Esophagus squamous epithelium (tissue), 5 donors: Measurements from ENCODE around the gene EHD2. TPM values are rescaled to one million over a fixed set of nuclear protein-coding genes. Genes with fewer than 3 reads are reported as not detected.

Experiments used
- DNase-seq: peaks from one replicate; lab custom pipeline; 2025; lab: John Stamatoyannopoulos, UW
- H3K27ac ChIP-seq, 4 donors: fragments of 200-600 bp; sonication (generic); one replicate each; pipeline ENCODE4 v1.5.1; 2016 to 2019; ENCODE audit warnings: mild to moderate bottlenecking in 1 of 4
- H3K27me3 ChIP-seq, 4 donors: fragments of 200-600 bp; sonication (generic); 1 replicate in 3 of 4; 2 replicates in 1 of 4; pipeline versions ENCODE4 v1.5.1 to v1.6.0; 2017 to 2021; ENCODE audit warnings: antibody characterized with exemption in 1 of 4
- H3K36me3 ChIP-seq, 3 donors: fragments of 200-600 bp; sonication (generic); one replicate each; pipeline ENCODE4 v1.5.1; 2016 to 2019
- H3K4me1 ChIP-seq, 3 donors: fragments of 200-600 bp; sonication (generic); one replicate each; pipeline ENCODE4 v1.5.1; 2017 to 2019
- H3K4me3 ChIP-seq, 4 donors: fragments of 200-600 bp; sonication (generic); 1 replicate in 3 of 4; 2 replicates in 1 of 4; pipeline ENCODE4 v1.5.1; 2016 to 2019; ENCODE audit warnings: mild to moderate bottlenecking in 2 of 4, moderate library complexity in 1 of 4
- H3K9me3 ChIP-seq, 3 donors: fragments of 200-600 bp; sonication (generic); one replicate each; pipeline ENCODE4 v1.5.1; 2016 to 2019
- CTCF ChIP-seq, 6 experiments: fragments of 450-650 bp in 4 of 6; fragments of 200-600 bp in 2 of 6; sonication (generic) in 2 of 6; IDR thresholded peaks; one replicate each; pipeline ENCODE4 v1.5.1; 2016 to 2019; ENCODE audit warnings: antibody characterized with exemption in 6 of 6, mild to moderate bottlenecking in 4 of 6, moderate library complexity in 4 of 6
- POLR2A ChIP-seq, 4 donors: fragments of 450-650 bp; IDR thresholded peaks; one replicate each; pipeline ENCODE4 v1.6.1; 2017; ENCODE audit warnings: antibody characterized with exemption in 4 of 4, mild to moderate bottlenecking in 4 of 4, moderate library complexity in 3 of 4
- WGBS, 2 donors: methylation state at CpG; one replicate each; pipeline ENCODE4 v1.1.5; 2018; 5-methylcytosine and 5-hydroxymethylcytosine counted together
- intact Hi-C: fragments of 100-400 bp; cut with DNase I; formaldehyde crosslinking; loops from one replicate; pipeline ENCODE4 v1.15.0; 2022
- total RNA-seq, 4 donors: library from RNA; depleted of rRNA; stranded (reverse); fragments of >200 nt; gene quantifications; one replicate each; pipeline ENCODE4 v1.1.0, GENCODE V29; 2016
- donor health status: DM: yes; HTN: yes; CAD: no.

The EHD2 gene
- total RNA-seq, 4 donors from 2014 or later, result 34.8 to 50.7 (median 39.2) TPM

GRCh38 chr19:47729468-47729798 lies 16.2 kb downstream of the EHD2 start:
- Histone ChIP-seq H3K36me3 (peaks cover 0 to 77% (median 7%) of the 10 kb centered on the region in 3 donors), H3K27ac (peak overlapping the region; percentile 75 to 93 (median 92)), H3K9me3 (no peaks in the 10 kb centered on the region), H3K27me3 (no peaks in the 10 kb centered on the region), H3K4me1 (peaks cover 25 to 64% (median 48%) of the 10 kb centered on the region in 3 donors), H3K4me3 (peak overlapping the region in 3 of 4 donors; percentile 33 to 55 (median 38))
- no peak for DNase-seq
- intact Hi-C loops, result no loop called here
- TF ChIP-seq POLR2A (IDR thresholded peaks at IDR 0.05) (no peak), CTCF (IDR thresholded peaks at IDR 0.05) (no peak)
- WGBS, 2 donors, result 6 to 11% methylated on average over 8 to 9 of the region's 9 CpGs

DNA sequence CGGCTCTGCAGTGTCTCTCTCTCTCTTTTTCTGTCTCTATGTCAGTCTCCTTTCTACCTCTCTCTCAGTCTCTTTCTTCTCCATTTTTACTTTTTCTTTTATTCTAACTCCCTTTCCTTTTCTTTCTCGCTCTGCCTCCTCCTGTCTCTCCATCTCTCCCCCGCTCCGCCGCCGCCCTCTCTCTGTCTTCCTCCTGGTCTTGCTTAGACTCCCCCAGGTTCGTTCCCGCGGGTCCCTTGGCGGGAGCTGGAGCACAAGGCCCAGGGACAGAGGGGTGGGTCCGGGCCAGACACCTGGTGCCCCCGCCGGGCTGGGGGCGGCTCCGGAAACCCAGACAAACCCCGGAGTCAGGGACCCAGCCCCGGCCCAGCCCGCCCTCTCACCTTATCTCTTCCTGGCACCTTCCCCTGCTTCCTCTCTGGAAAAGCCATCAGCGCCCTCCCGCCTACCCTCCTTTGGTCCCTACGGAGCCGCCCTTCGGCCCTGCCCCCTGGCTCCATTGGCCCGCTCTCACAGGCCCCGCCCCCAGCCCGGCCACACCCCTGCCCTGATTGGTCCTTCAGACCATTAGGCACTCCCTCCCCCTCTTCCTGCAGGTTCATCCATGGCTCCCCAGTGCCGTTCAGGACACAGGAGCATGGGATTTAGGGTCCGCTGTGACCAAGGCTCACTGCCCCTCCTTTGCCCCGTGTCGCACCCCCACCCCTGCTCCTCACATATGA lies 16.7 kb downstream of the EHD2 start:
- Histone ChIP-seq H3K4me3 (peak overlapping the region; percentile 10 to 55 (median 36)), H3K27ac (peak overlapping the region; percentile 75 to 93 (median 92)), H3K4me1 (peaks cover 25 to 60% (median 46%) of the 10 kb centered on the region in 3 donors), H3K9me3 (no peaks in the 10 kb centered on the region), H3K36me3 (peaks cover 0 to 79% (median 7%) of the 10 kb centered on the region in 3 donors), H3K27me3 (no peaks in the 10 kb centered on the region)
- DNase-seq, result no peak
- 24 to 27% methylated on average over 18 of the region's 30 CpGs for whole genome bisulfite sequencing, 2 donors
- intact Hi-C loops, result no loop called here
- TF ChIP-seq POLR2A (IDR thresholded peaks at IDR 0.05), result no peak
- TF ChIP-seq CTCF (IDR thresholded peaks at IDR 0.05), result no peak

GRCh38 chr19:47730521-47730889 lies 17.3 kb downstream of the EHD2 start:
- H3K4me3 ChIP-seq, result no peak overlapping the region
- intact Hi-C loops, result no loop called here
- WGBS, 2 donors, result 83 to 85% methylated on average over 5 to 7 of the region's 8 CpGs
- no peaks in the 10 kb centered on the region for H3K9me3 ChIP-seq
- TF ChIP-seq CTCF (IDR thresholded peaks at IDR 0.05) (no peak), POLR2A (IDR thresholded peaks at IDR 0.05) (no peak)
- DNase-seq, result no peak
- peak overlapping the region; percentile 75 to 93 (median 92) for H3K27ac ChIP-seq
- peaks cover 24 to 58% (median 45%) of the 10 kb centered on the region in 3 donors for H3K4me1 ChIP-seq
- H3K36me3 ChIP-seq, result peaks cover 0 to 83% (median 7%) of the 10 kb centered on the region in 3 donors
- no peaks in the 10 kb centered on the region for H3K27me3 ChIP-seq

DNA sequence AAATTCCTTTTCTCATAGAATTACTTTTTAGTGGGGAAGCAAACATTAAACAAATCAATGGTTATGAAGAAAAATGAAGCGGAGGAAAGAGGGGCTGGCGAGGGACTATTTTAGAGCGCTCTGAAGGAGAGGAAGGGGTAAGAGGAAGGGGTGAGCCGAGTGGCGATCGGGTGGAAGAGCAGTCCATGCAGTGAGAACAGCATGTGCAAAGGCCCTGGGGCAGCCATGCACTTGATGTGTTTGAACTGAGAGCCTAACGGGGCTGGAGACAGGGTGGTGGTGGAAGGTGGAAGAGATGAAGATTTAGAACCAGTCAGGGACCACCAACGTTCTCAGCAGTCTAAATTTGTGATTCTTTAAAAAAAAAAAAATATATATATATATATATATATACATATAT lies 17.7 kb downstream of the EHD2 start:
- peaks cover 20 to 54% (median 41%) of the 10 kb centered on the region in 3 donors for H3K4me1 ChIP-seq
- no peak overlapping the region for H3K4me3 ChIP-seq
- TF ChIP-seq CTCF (IDR thresholded peaks at IDR 0.05) (no peak), POLR2A (IDR thresholded peaks at IDR 0.05) (no peak)
- intact Hi-C loops, result no loop called here
- peak overlapping the region; percentile 75 to 93 (median 92) for H3K27ac ChIP-seq
- no peaks in the 10 kb centered on the region for H3K9me3 ChIP-seq
- peaks cover 0 to 83% (median 7%) of the 10 kb centered on the region in 3 donors for H3K36me3 ChIP-seq
- DNase-seq, result no peak
- WGBS, 2 donors, result 84 to 89% methylated on average over 8 of the region's 8 CpGs
- no peaks in the 10 kb centered on the region for H3K27me3 ChIP-seq

- no peak for DNase-seq
- Histone ChIP-seq H3K36me3 (peaks cover 0 to 100% (median 7%) of the 10 kb centered on the region in 3 donors), H3K4me1 (peaks cover 2 to 12% (median 6%) of the 10 kb centered on the region in 3 donors), H3K4me3 (no peak overlapping the region), H3K9me3 (no peaks in the 10 kb centered on the region), H3K27me3 (no peaks in the 10 kb centered on the region), H3K27ac (peak overlapping the region in 1 of 4 donors; percentile 57)
- intact Hi-C loops, result no loop called here
- TF ChIP-seq CTCF (IDR thresholded peaks at IDR 0.05) (no peak), POLR2A (IDR thresholded peaks at IDR 0.05) (no peak)
- 50 to 73% methylated on average over 2 to 3 of the region's 4 CpGs for WGBS, 2 donors
Measured at GRCh38 chr19:47735131-47735530, 21.9 kb downstream of the EHD2 start.
